Ovary (tissue), 1 donor: ENCODE data around the gene PITX2.

Experiments
- EP300 ChIP-seq: sonication (generic); formaldehyde crosslinking; IDR thresholded peaks from one replicate; pipeline ENCODE4 v1.6.1; 2017; ENCODE audit warnings: antibody characterized with exemption
- POLR2A ChIP-seq: fragments of 450-650 bp; IDR thresholded peaks from one replicate; pipeline ENCODE4 v1.6.1; 2017; ENCODE audit warnings: antibody characterized with exemption, mild to moderate bottlenecking, moderate library complexity

DNA sequence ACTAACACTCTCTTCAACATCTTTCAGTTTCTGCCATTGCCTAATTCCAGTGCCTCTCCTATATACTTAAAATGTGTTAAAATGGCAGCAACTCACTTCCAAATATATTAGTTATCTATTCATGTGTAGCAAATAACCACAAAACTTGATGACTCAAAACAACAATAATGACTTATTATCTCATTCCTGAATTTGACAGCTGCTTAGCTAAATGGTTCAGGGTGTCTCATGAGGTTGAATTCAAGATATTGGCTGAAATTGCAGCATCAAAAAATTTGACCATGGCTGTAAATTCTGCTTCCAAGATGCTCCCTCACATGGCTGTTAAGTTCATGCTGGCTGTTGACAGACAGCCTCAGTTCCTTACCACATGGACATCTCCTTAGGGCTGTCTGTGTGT, 25.3 kb downstream of the PITX2 start:
- TF ChIP-seq POLR2A, result no peak
- no peak for TF ChIP-seq EP300
